Activated T-cell treated with anti-CD3 and anti-CD28 coated beads, Interleukin-2, amount 50 U/mL, for 24 hours (primary cell): Measurements from ENCODE around the gene BTBD16.

Experiments used
- DNase-seq: peaks from one replicate; pipeline ENCODE4 v3.0.0-alpha.2; 2020
- H3K27ac Mint-ChIP-seq: 2 replicates; pipeline ENCODE4 v1.8.0; 2020; ENCODE audit warnings: mild to moderate bottlenecking, mixed read lengths
- H3K27me3 Mint-ChIP-seq: 2 replicates; pipeline ENCODE4 v1.8.0; 2020; ENCODE audit warnings: mixed read lengths
- H3K36me3 Mint-ChIP-seq: 2 replicates; pipeline ENCODE4 v1.8.0; 2020; ENCODE audit warnings: low read depth, mixed read lengths
- H3K4me1 Mint-ChIP-seq: 2 replicates; pipeline ENCODE4 v1.8.0; 2020; ENCODE audit warnings: low read depth, mixed read lengths
- H3K4me3 Mint-ChIP-seq: 2 replicates; pipeline ENCODE4 v1.8.0; 2020; ENCODE audit warnings: mild to moderate bottlenecking, moderate library complexity, mixed read lengths
- H3K9me3 Mint-ChIP-seq: 2 replicates; pipeline ENCODE4 v1.8.0; 2020; ENCODE audit warnings: mixed read lengths

The BTBD16 gene

DNA sequence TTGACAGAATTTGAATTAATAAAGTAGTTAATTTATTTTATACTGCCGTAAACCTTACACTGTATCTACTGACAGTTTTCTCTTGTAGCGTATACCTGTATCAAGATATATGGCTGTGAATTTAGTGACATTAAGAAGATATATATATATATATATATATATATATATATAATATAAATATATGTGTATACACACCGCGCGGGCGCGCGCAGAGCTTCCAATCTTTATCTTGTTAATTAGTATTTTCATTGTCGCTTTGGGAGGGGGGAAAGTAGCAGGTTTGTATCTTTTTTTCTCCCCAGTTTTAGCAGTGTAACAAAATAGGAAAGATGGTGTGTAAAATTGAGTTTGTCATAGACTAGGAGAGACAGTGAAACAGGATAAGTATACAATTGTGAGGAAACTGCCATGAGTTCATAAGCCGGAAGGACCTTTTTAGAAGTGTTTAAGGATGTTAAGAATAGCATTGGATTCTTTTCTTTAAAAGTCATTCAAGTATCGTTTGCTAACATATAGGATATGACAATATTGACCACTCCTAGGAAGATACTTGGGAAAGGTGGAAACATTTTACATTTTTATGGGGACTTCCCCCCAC is 105.4 kb downstream of the BTBD16 start:
- Mint-ChIP-seq H3K4me3 (peak overlapping the region; percentile 13), H3K36me3 (peaks cover 18% of the 10 kb centered on the region), H3K27ac (no peak overlapping the region), H3K4me1 (peaks cover 58% of the 10 kb centered on the region), H3K9me3 (peaks cover 3% of the 10 kb centered on the region), H3K27me3 (peaks cover 13% of the 10 kb centered on the region)
- DNase-seq, result no peak

DNA sequence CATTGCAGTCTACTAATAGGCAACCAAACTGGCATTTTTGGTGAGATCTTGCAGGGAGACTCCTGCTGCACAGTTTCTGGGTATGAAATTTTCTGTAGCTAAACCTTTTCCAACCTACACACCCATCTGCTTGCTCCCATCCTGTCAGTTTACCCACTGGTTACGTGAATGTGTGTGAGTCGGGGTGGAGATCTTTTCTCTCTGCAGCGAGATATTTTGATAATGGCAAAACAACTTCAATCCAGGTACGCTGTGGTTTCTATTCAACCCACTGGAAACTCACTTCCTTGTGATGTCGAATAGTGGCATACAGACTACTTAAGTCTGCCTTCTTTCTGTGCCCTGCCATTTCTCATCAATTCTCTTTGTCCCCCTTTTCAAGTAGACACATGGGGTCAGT is 107.9 kb downstream of the BTBD16 start:
- peaks cover 65% of the 10 kb centered on the region for H3K4me1 Mint-ChIP-seq
- no peaks in the 10 kb centered on the region for H3K27me3 Mint-ChIP-seq
- H3K9me3 Mint-ChIP-seq, result peaks cover 3% of the 10 kb centered on the region
- H3K27ac Mint-ChIP-seq, result peak overlapping the region; percentile 35
- no peak for DNase-seq
- H3K4me3 Mint-ChIP-seq, result no peak overlapping the region
- peaks cover 18% of the 10 kb centered on the region for H3K36me3 Mint-ChIP-seq

DNA sequence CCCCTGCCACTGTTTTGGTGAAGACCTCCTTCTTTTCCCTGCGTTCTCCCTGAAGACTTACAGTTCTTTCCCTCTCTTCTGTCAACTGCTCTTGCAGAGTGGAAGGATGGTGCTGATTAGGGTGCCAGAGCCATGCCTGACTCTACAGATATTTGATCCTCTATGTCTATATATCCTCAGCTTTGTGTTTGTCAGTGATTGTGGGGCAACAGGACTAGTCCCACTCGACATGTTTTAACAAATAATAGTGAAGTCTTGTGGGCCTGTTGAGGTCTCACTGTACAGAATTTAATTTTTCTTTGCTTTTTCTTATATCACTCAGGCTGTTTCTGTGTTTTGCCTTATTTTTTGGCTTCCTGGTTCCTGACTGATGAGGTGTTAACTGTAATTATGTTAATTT is 108.4 kb downstream of the BTBD16 start:
- Mint-ChIP-seq H3K9me3 (peaks cover 3% of the 10 kb centered on the region), H3K4me1 (peaks cover 63% of the 10 kb centered on the region), H3K4me3 (no peak overlapping the region), H3K27me3 (no peaks in the 10 kb centered on the region), H3K27ac (no peak overlapping the region), H3K36me3 (peaks cover 18% of the 10 kb centered on the region)
- no peak for DNase-seq

DNA sequence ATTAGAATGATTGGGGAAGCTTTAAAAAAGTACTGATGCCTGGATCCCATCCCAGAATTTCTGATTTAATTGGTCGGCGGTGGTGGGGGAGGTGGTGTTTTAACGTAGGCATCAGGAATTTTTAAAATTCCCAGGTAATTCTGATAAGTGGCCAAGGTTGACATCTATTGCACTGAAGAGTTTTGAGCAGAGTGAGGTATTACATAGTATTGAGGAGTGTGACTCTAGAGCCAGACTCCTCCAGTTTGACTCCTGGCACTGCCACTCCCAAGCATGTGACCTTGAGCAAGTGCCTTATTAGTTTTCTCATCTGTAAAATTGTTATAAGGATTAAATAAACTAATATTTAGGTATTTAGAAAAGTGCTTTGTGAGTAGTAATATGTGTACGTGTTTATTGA is 109.6 kb downstream of the BTBD16 start:
- DNase-seq, result no peak
- peaks cover 60% of the 10 kb centered on the region for H3K4me1 Mint-ChIP-seq
- no peak overlapping the region for H3K27ac Mint-ChIP-seq
- peaks cover 17% of the 10 kb centered on the region for H3K36me3 Mint-ChIP-seq
- H3K27me3 Mint-ChIP-seq, result no peaks in the 10 kb centered on the region
- no peak overlapping the region for H3K4me3 Mint-ChIP-seq
- peaks cover 3% of the 10 kb centered on the region for H3K9me3 Mint-ChIP-seq

DNA sequence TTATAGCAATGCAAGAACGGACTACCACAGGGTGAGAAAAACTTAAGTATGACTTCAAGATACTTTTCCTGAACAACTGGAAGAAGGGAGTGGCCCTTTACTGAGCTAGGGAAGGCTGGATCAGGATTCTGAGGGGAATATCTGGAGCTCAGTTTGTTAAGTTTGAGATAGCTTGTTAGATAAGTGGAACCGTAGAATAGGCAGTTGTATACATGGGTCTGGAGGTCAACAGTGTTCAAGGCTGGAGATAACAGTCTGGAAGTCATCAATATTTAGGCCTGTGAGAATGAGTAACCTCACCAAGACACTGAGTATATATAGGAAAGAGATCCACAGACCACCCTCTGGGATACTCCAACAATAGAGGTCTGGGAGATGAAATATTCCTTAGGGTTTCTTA is 110.6 kb downstream of the BTBD16 start:
- DNase-seq, result no peak
- H3K4me3 Mint-ChIP-seq, result no peak overlapping the region

DNA sequence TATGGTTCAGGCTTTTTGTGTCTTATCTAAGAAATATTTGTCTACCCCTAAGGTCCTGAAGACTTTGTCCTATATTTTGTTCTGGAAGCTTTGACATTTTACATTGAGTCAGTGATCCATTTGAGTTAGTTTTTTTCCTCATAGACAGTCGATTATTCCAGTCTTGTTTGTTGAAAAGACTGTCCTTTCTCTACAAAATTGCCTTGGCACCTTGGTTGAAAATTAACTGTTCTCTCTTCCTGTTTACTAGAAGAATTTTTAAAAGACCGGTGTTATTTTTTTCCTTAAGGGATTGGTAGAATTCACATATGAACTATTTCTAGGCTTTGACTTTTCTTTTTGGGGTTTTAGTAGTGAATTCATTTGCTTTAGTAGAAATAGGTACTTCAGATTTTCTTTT is 115.4 kb downstream of the BTBD16 start:
- no peak for DNase-seq
- no peak overlapping the region for H3K4me3 Mint-ChIP-seq
- no peaks in the 10 kb centered on the region for H3K27me3 Mint-ChIP-seq
- H3K9me3 Mint-ChIP-seq, result no peaks in the 10 kb centered on the region
- peaks cover 27% of the 10 kb centered on the region for H3K36me3 Mint-ChIP-seq
- no peak overlapping the region for H3K27ac Mint-ChIP-seq
- peaks cover 68% of the 10 kb centered on the region for H3K4me1 Mint-ChIP-seq

More for the DNA sequence above, 110.6 kb downstream of the BTBD16 start:
- H3K4me1 Mint-ChIP-seq, result peaks cover 64% of the 10 kb centered on the region
- peaks cover 17% of the 10 kb centered on the region for H3K36me3 Mint-ChIP-seq
- H3K9me3 Mint-ChIP-seq, result peaks cover 3% of the 10 kb centered on the region
- no peaks in the 10 kb centered on the region for H3K27me3 Mint-ChIP-seq
- no peak overlapping the region for H3K27ac Mint-ChIP-seq

DNA sequence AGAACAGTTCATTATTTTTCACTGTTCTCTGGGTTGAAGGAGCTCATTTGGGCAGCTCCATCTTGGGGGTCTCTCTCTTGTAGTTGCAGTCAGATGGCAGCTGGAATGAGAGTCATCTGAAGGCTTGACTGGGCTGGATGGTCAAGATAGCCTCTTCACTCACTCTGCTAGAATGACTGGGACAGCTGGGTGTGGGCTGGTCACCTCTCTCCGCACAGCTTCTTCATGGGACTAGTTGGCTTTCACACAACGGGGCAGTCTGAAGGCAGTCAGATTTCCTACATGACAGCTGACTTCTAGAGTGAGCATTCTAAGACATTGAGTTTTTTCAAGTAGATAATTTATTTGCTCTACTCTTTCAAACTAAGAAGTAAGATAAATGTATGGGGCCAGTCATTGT is 116.5 kb downstream of the BTBD16 start:
- Mint-ChIP-seq H3K4me3 (no peak overlapping the region), H3K4me1 (peaks cover 67% of the 10 kb centered on the region), H3K27ac (no peak overlapping the region), H3K9me3 (no peaks in the 10 kb centered on the region), H3K27me3 (no peaks in the 10 kb centered on the region), H3K36me3 (peaks cover 31% of the 10 kb centered on the region)
- DNase-seq, result no peak
